GM18505 (cell line): ENCODE data around the gene NCOA3.
A peak's percentile ranks its signal among the peaks of the same experiment; 100 is the strongest.
"Not testable (repeated sequence)": the region's sequence is repeated elsewhere in the genome, so short reads cannot be mapped to it uniquely, and the experiment has no call there.

Experiments
- ATAC-seq: cut with Tn5 transposase; IDR thresholded peaks from one replicate; pipeline ENCODE4 v1.9.1; 2021; ENCODE audit not compliant: unreplicated experiment
- POLR2A ChIP-seq: IDR thresholded peaks from 4 replicates; pipeline ENCODE4 v1.6.1; 2011; ENCODE audit warnings: borderline replicate concordance; ENCODE audit not compliant: insufficient read depth, insufficient read length; ENCODE audit errors: extremely low read depth

Gene NCOA3

DNA sequence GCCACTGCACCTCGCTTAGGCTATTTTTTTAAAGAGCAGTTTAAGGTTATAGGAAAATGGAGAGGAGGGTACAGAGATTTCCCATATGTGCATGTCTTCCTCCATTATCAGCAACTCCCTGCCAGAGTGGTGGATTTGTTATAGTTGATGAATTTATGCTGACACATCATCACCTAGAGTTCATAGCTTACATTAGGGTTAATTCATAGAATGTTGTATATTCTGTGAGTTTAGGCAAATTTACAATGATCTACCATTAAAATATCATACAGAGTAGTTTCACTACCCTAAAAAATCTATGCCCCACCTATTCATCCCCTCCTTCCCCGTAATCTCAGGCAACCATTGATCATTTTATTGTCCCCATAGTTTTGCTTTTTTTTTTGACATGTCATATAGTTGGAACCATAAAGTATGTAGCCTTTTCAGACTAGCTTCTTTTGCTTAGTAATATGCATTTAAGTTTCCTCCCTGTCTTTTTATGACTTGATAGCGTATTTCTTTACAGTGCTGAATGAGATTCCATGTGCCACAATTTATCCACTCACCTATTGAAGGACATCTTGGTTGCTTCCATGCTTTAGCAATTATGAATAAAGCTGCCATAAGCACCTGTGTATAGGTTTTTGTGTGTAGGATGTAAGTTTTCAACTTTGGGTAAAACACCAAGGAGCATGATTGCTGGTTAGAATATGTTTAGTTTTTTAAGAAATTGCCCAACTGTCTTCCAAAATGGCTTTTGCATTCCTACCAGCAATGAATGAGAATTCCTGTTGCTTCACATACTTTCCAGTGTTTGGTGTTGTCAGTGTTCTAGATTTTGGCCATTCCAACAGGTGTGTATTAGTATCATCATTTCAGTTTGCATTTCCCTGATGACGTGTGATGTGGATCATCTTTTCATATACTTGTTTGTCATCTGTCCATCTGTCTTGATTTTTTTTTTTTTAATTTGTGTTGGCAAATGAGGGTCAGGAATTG is 60.2 kb downstream of the NCOA3 start:
- TF ChIP-seq POLR2A = no peak
- ATAC-seq = no peak

DNA sequence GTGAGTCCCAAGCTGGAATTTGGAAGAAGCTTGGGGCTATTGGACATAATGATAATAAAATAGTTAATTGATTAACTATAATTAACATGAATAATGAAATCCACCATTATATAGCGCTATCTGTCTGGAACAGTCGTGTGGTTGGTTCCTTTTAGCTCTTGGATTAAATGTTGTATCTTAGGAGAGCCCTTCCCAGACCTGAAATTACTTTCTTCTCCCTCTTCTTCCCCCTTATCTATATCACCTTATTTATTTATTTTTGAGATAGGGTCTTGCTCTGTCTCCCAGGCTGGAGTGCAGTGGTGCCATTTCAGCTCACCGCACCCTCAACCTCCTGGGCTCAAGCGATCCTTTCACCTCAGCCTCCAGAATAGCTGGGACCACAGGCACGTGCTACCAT is 64.6 kb downstream of the NCOA3 start:
- no peak for ATAC-seq
- no peak for TF ChIP-seq POLR2A

DNA sequence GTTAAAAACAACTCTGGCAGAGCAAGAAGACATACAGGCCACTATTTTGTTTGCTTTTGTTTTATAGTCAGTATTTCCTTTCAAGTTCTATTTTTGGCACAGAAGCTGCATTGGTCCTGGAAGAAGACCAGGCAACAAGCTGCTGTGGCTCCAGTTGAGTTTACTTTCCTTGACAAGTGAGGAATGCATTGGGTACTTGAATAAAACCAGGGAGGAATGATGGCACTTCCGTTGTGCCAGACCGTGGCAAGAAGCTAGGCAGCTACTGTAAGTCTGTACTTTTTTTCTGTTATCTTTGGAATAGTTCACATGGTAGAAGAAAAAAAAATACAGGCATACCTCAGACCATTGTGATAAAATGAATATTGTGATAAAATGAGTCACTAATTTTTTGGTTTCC is 66.3 kb downstream of the NCOA3 start:
- no peak for TF ChIP-seq POLR2A
- ATAC-seq = no peak

DNA sequence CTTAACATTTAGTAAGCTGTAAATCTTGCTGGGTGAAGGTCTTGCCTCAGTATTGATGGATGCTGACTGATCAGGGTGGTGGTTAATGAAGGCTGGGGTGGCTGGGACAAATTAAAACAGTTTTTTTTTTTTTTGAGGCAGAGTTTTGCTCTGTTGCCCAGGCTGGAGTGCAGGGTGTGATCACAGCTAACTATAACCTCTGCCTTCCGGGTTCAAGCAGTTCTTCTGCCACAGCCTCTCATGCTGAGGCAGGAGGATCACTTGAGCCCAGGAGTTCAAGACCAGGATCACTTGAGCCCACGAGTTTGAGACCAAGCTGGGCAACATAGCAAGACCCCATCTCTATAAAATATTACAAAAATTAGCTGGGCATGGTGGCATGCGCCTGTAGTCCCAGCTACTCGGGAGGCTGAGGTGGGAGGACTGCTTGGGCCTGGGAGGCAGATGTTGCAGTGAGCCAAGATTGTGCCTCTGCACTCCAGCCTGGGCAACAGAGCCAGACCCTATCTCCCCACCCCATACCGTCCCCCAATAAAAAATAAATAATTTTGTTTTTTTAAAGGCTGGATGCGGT is 67.2 kb downstream of the NCOA3 start:
- ATAC-seq = no peak

DNA sequence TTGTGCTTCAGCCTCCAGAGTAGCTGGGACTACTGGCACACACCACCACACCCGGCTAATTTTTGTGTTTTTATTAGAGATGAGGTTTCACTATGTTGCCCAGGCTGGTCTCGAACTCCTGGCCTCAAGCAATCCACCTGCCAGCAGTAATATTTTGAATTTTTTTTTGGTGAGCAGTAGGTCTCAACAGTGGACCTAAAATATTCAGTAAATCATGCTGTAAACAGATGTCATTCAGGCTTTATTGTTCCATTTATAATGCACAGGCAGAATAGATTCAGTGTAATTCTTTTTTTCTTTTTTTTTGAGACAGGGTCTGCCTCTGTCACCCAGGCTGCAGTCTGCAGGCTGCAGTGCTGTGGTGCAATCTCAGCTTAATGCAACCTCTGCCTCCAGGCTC is 69.7 kb downstream of the NCOA3 start:
- no peak for ATAC-seq
- no peak for TF ChIP-seq POLR2A

More for the DNA sequence above, 67.2 kb downstream of the NCOA3 start:
- no peak for TF ChIP-seq POLR2A

DNA sequence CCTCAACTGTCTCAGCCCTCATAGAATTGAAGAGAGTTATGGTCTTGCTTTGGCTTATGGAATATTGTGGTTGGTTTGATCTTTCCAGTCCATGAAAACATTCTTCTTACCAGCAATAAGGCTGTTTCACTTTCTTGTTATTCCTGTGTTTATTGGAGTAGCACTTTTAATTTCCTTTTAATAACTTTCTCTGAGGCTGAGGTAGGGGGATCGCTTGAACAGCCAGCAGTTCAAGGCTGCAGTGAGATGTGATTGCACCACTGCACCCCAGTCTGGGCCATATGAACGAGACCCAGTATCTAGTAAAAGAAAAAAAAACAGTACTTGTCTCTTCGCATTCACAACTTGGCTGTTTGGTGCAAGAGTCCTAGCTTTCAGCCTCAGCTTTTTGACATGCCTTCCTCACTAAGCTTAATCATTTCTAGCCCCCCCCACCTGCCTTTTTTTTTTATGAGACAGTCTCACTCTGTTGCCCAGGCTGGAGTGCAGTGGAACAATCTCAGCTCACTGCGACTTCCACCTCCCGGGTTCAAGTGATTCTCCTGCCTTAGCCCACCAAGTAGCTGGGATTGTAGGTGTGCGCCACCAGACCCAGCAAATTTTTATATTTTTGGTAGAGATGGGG is 70.5 kb downstream of the NCOA3 start:
- TF ChIP-seq POLR2A = no peak

DNA sequence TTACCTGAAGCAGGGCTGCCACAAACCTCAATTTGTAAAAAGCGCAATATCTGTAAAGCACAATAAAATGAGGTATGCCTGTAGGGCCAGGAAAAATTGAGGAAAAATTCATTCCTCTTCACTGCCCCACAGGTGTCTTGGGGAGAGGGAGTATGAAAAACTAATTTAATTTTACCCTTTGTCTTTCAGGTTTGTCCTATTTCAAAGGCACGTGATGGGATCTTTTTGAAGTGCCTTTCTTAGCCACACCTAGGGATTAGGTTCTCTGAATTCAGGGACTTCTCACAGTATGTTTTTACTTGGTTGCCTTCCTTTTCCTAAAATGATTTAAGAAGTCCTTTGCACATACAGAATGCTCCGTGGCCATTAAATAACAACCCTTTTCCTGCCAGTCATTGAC is 71.9 kb downstream of the NCOA3 start:
- TF ChIP-seq POLR2A = no peak

More for the DNA sequence above, 70.5 kb downstream of the NCOA3 start:
- ATAC-seq = no peak

DNA sequence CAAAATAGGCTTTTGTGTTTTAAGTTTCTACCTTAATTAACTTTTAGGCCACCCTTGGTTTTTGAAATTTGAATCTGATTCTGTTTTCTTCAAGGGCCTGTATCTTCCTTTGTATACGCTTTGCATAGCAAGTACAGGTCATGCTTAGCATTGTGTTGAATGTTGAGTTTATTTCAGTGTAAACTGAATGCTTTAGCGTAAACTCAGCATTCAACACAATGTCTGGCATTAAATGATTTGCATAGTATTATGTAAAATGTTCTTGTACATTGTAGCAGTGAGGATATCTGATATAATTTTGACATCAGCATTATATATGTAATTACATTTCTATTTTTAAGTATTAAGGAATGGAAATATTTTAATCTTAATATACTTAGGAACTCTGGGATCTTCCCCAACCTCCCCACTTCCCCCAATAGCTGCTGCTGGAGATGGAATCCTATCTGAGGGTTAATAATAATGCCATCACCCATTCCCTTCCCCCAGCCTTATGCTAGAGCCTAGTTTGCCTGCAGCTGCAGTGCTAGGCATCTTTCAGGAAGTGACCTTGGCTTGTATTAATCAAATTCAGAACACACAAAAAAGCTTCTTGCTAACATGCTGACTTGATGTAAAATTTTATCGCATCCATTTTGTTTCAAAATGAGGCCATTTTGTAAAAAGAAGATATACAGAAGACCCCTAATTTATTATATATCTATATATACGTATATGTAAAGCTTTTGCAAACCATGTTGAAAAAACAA is 73.1 kb downstream of the NCOA3 start:
- no peak for TF ChIP-seq POLR2A
- no peak for ATAC-seq

More for the DNA sequence above, 71.9 kb downstream of the NCOA3 start:
- no peak for ATAC-seq

DNA sequence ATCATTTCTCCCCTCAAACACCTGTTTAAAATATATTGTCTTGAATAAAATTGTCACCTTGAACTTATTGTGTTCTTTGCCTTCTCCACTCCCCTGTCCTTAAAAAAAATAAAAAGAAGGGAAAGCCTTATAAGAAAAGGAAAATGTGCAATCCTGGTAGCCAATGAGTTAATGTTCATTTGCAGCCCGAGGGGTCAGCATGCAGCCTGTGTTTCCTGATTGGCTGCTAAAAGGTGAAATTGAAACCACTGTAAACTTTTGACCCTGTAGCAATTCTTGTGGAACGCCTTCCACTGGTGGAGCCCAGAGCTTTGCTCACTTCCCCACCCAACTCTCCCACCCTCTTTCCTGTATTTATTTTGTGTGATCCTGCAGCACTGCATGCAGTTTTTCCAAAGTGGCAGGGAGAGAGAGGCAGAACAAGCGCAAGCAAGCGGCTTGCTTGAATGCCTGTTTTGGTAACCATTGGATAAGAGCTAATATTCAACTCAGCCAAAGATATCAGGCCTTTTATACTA is 74.9 kb downstream of the NCOA3 start:
- TF ChIP-seq POLR2A = no peak
- peak; percentile 50 for ATAC-seq

DNA sequence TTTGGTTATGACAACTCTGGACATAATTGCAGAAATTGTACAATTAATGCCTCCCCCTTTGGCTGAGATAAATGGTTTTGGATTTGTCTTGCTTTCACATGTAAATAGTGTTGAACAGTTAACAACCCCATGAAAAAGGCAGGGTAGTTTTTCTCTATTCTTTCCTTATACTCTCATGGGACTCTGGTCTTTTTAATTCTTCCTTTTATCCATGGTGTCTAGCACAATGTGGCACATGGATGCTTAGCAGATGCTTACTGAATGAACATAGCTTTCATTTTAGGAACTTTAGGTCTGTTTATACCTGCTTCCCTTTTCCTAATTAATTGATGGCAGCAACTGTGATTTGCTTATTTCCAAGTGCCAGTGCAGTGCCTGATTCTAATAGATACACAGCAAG is 75.6 kb downstream of the NCOA3 start:
- TF ChIP-seq POLR2A = no peak
- no peak for ATAC-seq

DNA sequence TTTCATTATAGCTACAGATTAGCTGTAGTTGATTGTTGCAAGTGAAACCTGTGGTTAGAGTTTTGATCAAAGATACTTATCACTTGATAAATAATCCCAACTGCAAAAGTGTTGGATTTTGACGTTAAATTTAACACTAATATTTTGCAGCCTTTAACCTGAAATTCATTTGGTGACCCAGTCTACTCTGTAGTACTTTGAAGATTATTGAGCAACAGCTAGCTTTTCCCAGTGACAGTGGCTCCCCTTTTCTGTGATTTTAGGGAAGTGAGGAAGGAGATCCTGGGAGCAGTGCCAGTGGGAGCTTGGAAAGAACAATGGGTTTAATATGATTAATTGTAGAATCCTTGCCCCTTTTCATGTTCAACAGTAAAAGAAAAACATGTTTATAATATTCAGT is 76.9 kb downstream of the NCOA3 start:
- TF ChIP-seq POLR2A = no peak
- no peak for ATAC-seq

DNA sequence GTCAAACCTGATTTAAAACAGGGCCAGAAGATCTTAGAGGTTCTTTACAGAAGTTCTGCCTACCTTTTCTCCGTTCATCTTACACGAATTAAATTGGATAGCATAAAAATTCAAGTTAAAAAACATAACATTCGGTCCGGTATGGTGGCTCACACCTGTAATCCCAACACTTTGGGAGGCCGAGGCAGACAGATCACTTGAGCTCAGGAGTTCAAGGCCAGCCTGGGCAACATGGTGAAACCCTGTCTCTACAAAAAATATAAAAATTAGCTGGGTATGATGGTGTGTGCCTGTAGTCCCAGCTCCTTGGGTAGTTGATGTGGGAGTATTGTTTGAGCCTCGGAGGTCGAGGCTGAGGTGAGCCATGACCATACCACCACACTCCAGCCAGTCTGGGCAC is 79.0 kb downstream of the NCOA3 start:
- ATAC-seq = not testable (repeated sequence)

DNA sequence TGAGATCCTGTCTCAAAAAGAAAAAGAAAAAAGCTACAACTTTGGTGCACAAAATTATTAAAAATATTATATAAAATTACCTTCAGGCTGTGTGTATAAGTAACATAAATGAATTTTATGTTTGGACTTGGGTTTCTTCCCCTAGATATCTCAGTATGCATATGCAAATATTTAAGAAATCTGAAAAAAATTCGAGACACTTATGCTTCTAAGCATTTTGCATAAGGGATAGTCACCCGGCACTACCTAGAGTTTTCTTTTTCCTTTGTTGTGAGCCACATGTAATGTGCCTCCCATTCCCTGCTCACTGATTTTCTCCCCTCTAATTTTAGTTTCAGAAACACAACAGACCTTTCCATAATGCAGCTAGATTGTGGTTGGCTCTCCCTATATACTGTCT is 79.4 kb downstream of the NCOA3 start:
- TF ChIP-seq POLR2A = no peak
- no peak for ATAC-seq
